ENCODE results near the gene LTBP3. TPM values are rescaled to one million over a fixed set of nuclear protein-coding genes. Genes with fewer than 3 reads are reported as not detected.

Gene LTBP3
- total and polyA plus RNA-seq, 11 donors: 26.3 to 125 (median 75.6) TPM

DNA sequence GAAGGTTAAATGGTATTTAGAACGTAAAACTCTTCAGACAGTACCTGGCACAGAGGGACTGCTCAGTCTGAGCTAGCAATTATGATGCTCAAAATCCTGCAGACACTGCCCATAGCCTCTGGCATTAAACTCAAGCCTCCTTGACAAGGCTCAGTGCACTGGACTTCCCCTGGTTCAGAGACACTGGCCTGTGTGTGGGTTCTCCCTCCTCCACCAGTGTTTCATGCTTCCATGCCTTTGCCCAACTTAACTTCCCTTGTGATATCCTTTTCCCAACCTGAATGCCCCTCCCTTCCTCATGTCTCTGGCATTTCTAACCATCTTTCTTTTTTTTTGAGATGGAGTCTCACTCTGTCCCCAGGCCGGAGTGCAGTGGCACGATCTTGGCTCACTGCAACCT lies 9.1 kb downstream of the LTBP3 start:
- 91 to 96% (median 92%) methylated on average over 3 of the region's 3 CpGs for WGBS, 4 donors
- H3K27ac ChIP-seq: no peak overlapping the region
- H3K4me3 ChIP-seq: no peak overlapping the region
- H3K9me3 ChIP-seq: no peaks in the 10 kb centered on the region
- H3K27me3 ChIP-seq: no peaks in the 10 kb centered on the region
- TF ChIP-seq POLR2A (IDR thresholded peaks at IDR 0.05): no peak
- TF ChIP-seq, protein P1, sequence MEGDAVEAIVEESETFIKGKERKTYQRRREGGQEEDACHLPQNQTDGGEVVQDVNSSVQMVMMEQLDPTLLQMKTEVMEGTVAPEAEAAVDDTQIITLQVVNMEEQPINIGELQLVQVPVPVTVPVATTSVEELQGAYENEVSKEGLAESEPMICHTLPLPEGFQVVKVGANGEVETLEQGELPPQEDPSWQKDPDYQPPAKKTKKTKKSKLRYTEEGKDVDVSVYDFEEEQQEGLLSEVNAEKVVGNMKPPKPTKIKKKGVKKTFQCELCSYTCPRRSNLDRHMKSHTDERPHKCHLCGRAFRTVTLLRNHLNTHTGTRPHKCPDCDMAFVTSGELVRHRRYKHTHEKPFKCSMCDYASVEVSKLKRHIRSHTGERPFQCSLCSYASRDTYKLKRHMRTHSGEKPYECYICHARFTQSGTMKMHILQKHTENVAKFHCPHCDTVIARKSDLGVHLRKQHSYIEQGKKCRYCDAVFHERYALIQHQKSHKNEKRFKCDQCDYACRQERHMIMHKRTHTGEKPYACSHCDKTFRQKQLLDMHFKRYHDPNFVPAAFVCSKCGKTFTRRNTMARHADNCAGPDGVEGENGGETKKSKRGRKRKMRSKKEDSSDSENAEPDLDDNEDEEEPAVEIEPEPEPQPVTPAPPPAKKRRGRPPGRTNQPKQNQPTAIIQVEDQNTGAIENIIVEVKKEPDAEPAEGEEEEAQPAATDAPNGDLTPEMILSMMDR (IDR thresholded peaks at IDR 0.05): no peak
- intact Hi-C loops (cut with DNase I): loop anchor here in 2 of 10 donors (10.0 kb wide), 2 partner anchors 46 to 446 kb away; partner anchors contain the start of gene KCNK7 (in 1 of the 2)
- ATAC-seq (no peak), DNase-seq (no peak)
- H3K4me1 ChIP-seq: peaks cover 0 to 40% (median 2%) of the 10 kb centered on the region in 12 donors
- peaks cover 0 to 87% (median 66%) of the 10 kb centered on the region in 9 donors for H3K36me3 ChIP-seq

DNA sequence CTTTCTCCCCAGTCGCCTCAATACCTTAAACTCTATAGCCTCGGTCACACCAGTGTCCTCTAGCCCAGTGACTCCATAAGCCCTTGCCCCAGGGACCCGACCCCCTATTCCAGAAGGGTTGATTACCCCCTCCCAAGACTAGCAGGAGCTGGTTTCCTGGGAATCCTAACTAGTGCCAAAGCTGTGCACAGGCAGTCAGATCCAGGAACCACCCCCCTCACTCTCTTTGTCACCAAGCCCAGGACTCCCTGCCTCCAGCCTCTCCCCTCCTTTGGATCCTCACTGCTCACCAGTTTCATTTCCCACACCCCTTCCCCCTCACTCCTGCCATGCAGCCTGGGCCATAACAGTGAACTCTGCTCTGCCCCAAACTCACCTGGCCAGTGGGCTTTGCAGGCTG lies 9.8 kb downstream of the LTBP3 start:
- DNase-seq (no peak), ATAC-seq (no peak)
- Histone ChIP-seq H3K4me1 (peaks cover 0 to 35% (median 2%) of the 10 kb centered on the region in 12 donors), H3K36me3 (peaks cover 0 to 87% (median 66%) of the 10 kb centered on the region in 9 donors), H3K27ac (no peak overlapping the region), H3K9me3 (no peaks in the 10 kb centered on the region), H3K4me3 (no peak overlapping the region), H3K27me3 (no peaks in the 10 kb centered on the region)
- WGBS, 4 donors: 91 to 95% (median 94%) methylated on average over 3 of the region's 3 CpGs
- intact Hi-C loops (cut with DNase I): loop anchor here in 2 of 10 donors (10.0 kb wide), 2 partner anchors 46 to 446 kb away; partner anchors contain the start of gene KCNK7 (in 1 of the 2)
- TF ChIP-seq, protein P1 (IDR thresholded peaks at IDR 0.05): no peak
- no peak for TF ChIP-seq POLR2A (IDR thresholded peaks at IDR 0.05)

DNA sequence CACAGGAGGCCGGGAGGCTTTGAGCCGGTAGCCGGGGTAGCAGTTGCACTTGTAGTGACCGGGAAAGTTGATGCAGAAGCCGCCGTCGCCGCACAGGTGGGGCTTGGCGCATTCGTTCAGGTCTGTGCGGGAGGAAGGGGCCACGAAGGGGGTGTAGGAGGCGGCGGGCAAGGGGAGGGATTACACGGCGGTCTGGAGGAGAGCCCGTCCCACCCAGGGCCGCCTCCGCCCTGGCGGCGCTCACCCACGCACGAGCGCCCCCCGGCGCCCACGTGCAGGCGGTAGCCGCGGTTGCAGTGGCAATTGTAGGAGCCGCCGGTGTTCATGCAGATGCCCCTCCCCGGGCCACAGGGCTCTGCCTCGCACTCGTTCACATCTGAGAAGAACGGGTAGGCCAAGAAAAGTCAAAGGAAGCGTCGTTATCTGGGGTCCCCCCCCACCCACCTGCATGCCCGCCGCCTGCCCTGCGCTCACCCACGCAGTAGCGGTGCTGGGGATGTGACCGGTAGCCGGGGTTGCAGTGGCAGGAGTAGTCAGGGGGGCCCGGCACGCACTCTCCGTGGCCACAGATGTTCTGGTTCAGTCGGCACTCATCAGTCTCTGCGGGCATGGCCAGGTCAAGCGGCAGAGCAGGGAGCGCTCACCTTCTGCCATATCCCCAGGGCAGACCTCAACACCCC lies 10.6 kb downstream of the LTBP3 start:
- intact Hi-C loops (cut with DNase I): loop anchor here in 2 of 10 donors (10.0 kb wide), 2 partner anchors 47 to 447 kb away; partner anchors contain the start of gene KCNK7 (in 1 of the 2)
- no peaks in the 10 kb centered on the region for H3K9me3 ChIP-seq
- peak overlapping the region in 1 of 12 donors; percentile 55 for H3K27ac ChIP-seq
- no peak overlapping the region for H3K4me3 ChIP-seq
- ATAC-seq (no peak), DNase-seq (no peak)
- TF ChIP-seq, protein P1 (IDR thresholded peaks at IDR 0.05): no peak
- TF ChIP-seq POLR2A (IDR thresholded peaks at IDR 0.05): no peak
- H3K27me3 ChIP-seq: no peaks in the 10 kb centered on the region
- H3K4me1 ChIP-seq: peaks cover 0 to 27% (median 1%) of the 10 kb centered on the region in 12 donors
- H3K36me3 ChIP-seq: peaks cover 0 to 89% (median 67%) of the 10 kb centered on the region in 9 donors
- WGBS, 4 donors: 84 to 88% (median 86%) methylated on average over 49 to 52 of the region's 52 CpGs

DNA sequence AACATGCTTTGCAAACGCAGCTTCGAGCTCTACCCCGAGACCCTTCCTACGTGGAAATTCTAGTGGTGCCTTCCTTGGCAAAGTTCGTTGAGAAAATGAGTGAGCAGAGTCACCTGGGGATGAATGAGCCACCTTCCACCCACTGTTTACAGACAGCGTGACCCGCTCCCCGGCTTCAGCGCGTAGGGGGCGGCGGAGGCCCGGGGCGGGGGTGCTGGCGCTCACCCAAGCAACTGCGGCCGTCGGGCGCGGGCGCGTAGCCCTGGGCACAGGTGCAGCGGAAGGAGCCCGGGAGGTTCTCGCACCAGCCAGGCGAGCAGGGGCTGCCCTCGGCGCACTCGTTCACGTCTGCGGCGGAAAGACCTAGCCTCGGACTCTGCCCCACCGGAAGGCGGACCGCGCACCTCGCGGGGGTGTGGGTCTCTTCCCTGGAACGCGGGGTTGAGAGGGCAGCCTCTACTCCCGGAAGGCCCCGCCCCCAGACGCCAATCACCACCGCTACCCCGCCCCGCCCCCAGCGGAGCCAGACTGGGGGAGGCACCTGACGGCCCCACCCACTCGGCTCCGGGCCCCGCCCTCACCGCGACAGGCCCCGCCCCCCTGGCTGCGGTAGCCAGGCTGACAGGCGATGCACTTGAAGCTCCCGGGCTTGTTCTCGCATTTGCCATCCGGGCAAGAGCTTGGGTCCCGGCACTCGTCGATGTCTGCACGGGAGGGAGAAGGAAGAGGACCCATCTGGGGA lies 11.8 kb downstream of the LTBP3 start:
- H3K4me3 ChIP-seq: peak overlapping the region in 6 of 12 donors; percentile 7 to 54 (median 22)
- H3K36me3 ChIP-seq: peaks cover 0 to 80% (median 57%) of the 10 kb centered on the region in 9 donors
- H3K27ac ChIP-seq: peak overlapping the region in 2 of 12 donors; percentile 52 to 55

More for the DNA sequence above, 11.8 kb downstream of the LTBP3 start:
- 38 to 71% (median 64%) methylated on average over 24 to 64 of the region's 64 CpGs for WGBS, 4 donors
- DNase-seq: peak; percentile 71 to 94 (median 78)
- no peak for TF ChIP-seq POLR2A (IDR thresholded peaks at IDR 0.05)
- TF ChIP-seq, protein P1 (IDR thresholded peaks at IDR 0.05): no peak
- Histone ChIP-seq H3K4me1 (peaks cover 0 to 26% (median 5%) of the 10 kb centered on the region in 12 donors), H3K27me3 (no peaks in the 10 kb centered on the region), H3K9me3 (no peaks in the 10 kb centered on the region)
- intact Hi-C loops (cut with DNase I): loop anchor here in 2 of 10 donors (10.0 kb wide), 2 partner anchors 48 to 448 kb away; partner anchors contain the start of gene KCNK7 (in 1 of the 2)
- peak in 3 of 4 donors; percentile 72 to 79 (median 74) for ATAC-seq

Data from heart left ventricle (tissue), 16 donors.